Left renal pelvis (tissue), 4 donors: ENCODE data around the gene ZNF784. TPM values are rescaled to one million over a fixed set of nuclear protein-coding genes. Genes with fewer than 3 reads are reported as not detected.

Experiments
- DNase-seq, 4 donors: peaks; one replicate each; pipeline ENCODE4 v3.0.0-alpha.2; 2013; ENCODE audit warnings: low read depth in 4 of 4, low spot score in 3 of 4
- polyA plus RNA-seq, 4 donors: library from polyadenylated mRNA; unstranded; fragments of 120-200 nt; gene quantifications; one replicate each; pipeline ENCODE4 v1.2.1, GENCODE V29; 2013; ENCODE audit not compliant: insufficient read length in 4 of 4

ZNF784 gene
- polyA plus RNA-seq, 4 donors = 5.3 to 14.2 (median 9.9) TPM

- DNase-seq = no peak
These were observed 19.9 kb upstream of the ZNF784 start for GRCh38 chr19:55644191-55644833.

DNA sequence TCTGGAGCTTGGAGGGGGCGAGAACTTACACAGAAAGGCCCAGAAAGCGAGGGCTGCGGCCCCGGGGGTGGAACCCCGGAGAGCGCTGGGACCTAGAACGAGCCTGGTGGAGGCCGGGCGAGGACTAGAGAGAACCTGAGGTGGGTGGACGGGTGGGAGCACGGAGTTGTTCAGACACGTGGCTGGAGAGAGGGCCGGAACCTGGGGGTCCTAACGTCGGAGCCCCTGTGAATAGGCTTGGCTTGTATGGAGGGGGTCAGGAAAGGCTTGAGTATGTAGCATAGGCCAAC lies 19.5 kb upstream of the ZNF784 start:
- DNase-seq = no peak

GRCh38 chr19:55643003-55643886 lies 18.9 kb upstream of the ZNF784 start, which contains the start of gene ZNF581:
Gene ZNF581, plus strand, starts transcription at chr19:55643649. Its CDS starts 923 bp downstream, at chr19:55644572.
- no peak for DNase-seq

GRCh38 chr19:55642153-55643002 lies 18.0 kb upstream of the ZNF784 start:
- DNase-seq = no peak

- no peak for DNase-seq
These were observed 17.2 kb upstream of the ZNF784 start for GRCh38 chr19:55641426-55642152.

- DNase-seq = no peak
These were observed 16.4 kb upstream of the ZNF784 start, which contains the start of gene ZNF580 for GRCh38 chr19:55640577-55641425. Gene ZNF580, plus strand, starts transcription at chr19:55641002. Its CDS starts 1,507 bp downstream, at chr19:55642509.

DNA sequence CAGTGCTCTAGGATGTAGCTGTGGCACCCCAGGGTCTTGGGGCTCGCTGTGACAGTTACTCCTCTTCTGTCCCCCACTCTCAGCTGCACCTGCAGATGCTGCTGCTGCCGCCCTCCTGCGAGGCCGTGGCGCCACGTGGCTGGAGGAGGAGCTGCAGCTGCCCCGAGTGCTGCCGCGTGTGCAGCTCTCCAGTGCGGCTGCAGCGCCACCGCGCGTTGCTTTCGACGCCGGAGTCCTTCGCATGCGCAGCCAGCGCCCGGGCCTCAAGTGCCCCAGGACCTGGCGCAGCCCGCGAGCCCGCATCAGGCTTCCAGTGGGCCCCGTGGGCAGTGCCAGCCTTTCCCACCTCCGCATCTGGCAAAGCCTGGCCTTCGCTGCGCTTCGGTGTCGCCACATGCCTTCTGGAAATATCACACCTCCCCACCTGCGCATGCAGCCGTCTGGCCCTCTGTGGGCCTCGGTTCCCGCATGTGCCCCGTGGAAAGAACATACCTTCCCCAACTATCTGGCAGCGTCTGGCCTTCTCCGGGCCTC lies 15.7 kb upstream of the ZNF784 start:
- DNase-seq = no peak

- no peak for DNase-seq
These were observed 14.5 kb upstream of the ZNF784 start for GRCh38 chr19:55638864-55639359.

GRCh38 chr19:55637534-55637933 lies 13.2 kb upstream of the ZNF784 start:
- DNase-seq = no peak

DNA sequence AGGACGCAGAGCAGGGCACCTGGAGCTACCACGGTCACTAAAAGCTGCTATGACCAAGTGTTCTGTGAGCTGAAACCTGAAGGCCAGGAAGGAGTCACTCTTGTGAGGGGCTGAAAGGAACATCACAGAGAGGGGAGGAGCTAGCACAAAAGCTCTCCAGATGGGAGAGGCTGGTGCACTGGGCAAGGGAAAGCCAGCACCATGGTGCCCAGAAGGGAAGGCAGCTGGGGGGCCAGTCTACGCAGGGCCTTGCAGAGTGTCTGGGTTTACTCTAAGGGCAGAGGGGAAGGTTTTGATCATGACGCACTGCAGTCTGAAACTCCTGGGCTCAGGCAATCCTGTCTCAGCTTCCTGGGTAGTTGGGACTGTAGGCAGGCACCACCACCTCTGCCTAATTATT lies 12.4 kb upstream of the ZNF784 start:
- DNase-seq = no peak

DNA sequence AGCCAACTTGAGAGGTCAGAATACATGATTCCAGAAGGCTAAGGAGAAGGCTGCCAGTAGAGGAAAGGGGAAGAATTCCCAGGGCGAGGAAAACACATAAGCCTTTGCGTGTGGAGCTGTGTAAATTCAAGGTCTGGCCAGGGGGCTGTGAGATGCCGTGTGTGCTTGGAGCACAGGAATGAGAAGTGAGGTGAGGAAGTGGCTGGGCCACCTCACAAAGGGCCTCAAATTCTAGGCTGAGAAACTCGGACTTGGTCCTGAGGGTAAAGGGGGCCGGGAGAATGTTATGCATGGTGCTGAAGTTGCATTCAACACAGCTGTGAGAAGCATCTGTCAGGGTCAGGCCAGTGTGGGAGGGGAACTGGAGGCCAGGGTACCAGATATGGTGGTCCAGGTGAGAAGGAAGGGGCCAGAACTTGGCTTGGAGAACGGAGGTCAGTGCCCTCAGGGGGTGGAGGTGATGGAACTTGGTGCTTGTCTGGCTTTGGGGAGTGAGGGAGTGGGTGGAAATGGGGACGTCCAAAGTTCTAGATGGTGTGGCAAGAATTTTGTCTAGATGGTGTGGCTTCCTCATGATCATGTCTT lies 11.6 kb upstream of the ZNF784 start:
- no peak for DNase-seq

DNA sequence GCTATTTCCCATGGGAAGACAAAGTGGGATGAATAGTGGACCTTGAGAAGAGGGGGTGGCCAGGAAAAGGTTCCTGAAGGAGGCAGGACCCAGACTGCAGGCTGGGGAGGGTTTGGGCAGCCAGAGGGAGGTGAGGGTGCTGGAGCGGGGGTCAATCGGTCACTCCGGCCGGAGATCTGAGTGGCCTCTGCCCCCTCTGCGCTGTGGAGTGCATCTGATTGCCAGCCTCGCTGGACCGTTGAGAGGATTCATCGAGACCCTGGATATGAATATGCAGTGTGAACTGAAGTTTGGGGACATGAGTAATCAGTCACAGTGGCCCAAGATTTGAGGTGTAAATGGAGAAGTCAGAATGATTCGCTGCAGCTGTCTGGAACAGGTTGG lies 11.0 kb upstream of the ZNF784 start:
- no peak for DNase-seq

- no peak for DNase-seq
These were observed 9.5 kb upstream of the ZNF784 start for GRCh38 chr19:55633861-55634260.

DNA sequence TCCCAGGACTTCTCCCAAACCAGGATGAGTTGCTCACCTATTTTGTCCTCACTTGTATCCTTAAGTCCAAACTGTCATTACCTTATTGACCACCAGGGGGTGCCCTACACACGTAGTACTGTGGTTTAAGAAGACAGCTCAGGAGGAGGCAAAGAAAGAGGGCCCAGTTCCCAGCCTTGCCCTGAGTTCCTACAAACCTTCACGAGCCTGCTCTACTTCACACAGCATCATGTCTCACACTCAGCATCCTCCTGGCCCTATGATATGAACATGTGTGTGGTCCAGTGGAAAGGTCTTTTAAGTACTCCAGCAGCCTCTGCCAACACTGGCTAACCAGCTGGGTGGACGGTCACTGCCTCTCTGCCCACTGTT lies 8.1 kb upstream of the ZNF784 start:
- DNase-seq = peak; percentile 75 to 83 (median 83)

- no peak for DNase-seq
These were observed 2.0 kb upstream of the ZNF784 start for GRCh38 chr19:55626350-55626749.

DNA sequence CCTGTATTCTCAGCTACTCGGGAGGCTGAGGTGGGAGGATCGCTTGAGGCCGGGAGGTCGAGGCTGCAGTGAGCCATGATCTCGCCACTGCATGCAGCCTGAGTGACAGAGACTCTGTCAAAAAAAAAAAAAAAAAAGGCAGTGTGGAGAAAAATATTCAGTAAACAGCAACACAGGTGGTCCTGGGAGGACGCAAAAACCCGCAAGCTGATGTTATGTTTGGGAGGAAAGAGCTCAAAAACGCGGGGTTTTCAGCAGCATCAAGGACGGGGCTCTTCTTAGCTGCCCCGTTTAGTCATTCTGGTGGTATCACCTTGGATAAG lies 599 bp upstream of the ZNF784 start:
- DNase-seq = no peak

GRCh38 chr19:55623561-55623960 lies 805 bp downstream of the ZNF784 start:
- no peak for DNase-seq

DNA sequence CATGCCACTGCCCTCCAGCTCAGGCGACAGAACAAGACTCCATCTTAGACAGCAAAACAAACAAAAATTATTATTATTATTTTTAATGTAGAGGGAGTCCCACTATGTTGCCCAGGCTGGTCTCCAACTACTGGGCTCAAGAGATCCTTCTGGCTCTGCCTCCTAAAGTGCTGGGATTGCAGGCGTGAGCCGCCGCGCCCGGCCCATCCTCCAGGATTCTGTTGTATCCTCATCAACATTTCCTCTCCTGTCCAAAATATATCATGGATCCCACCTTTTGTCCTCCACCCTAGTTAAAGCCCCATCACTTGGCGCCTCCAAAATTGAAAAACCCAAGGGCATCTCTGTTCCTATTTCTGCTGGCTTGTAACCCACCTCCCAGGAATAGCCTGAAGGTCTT lies 1.2 kb downstream of the ZNF784 start:
- no peak for DNase-seq
